ENCODE results near the gene ACSS1. TPM values are rescaled to one million over a fixed set of nuclear protein-coding genes. Genes with fewer than 3 reads are reported as not detected.

The ACSS1 gene
- total RNA-seq, 5 donors from 2014 or later (not counting 1 experiment from before 2014, with no cell fraction given): 39.1 to 59.6 (median 57.7) TPM

GRCh38 chr20:25090492-25091429 is 32.8 kb upstream of the ACSS1 start:
- Histone ChIP-seq H3K36me3 (ENCODE audit: control insufficient read depth in 2 of 2, extremely low read depth in 1 of 2, insufficient read depth in 1 of 2, low read length in 1 of 2) (no peaks in the 10 kb centered on the region), H3K27me3 (replicated peaks in 1 of 2; ENCODE audit: control insufficient read depth in 2 of 2, extremely low read depth in 1 of 2, insufficient read depth in 2 of 2, low read length in 1 of 2) (peaks cover 0 to 5% of the 10 kb centered on the region in 2 experiments), H3K4me3 (ENCODE audit: control insufficient read depth in 1 of 2, extremely low read depth in 1 of 2, low read length in 1 of 2) (no peak overlapping the region), H3K9me3 (no peaks in the 10 kb centered on the region), H3K27ac (ENCODE audit: low read length) (peak overlapping the region; percentile 43), H3K4me1 (ENCODE audit: control insufficient read depth in 1 of 2, extremely low read depth in 1 of 2, insufficient read depth in 2 of 2, low read length in 2 of 2) (peaks cover 17 to 29% of the 10 kb centered on the region in 2 experiments)
- H3K36me3 Mint-ChIP-seq: no peaks in the 10 kb centered on the region
- DNase-seq (peak; percentile 65 to 89 (median 81)), ATAC-seq (replicated peaks in 1 of 4) (peak; percentile 99)
- 11% methylated on average over 10 of the region's 14 CpGs for WGBS (ENCODE audit: insufficient coverage)
- H3K4me3 Mint-ChIP-seq: peak overlapping the region in 1 of 3 donors; percentile 65
- ChIA-PET POLR2A (interaction anchor here (0.6 to 1.0 kb wide), 2 partner anchors 34 to 105 kb away, joined by 3 to 4 read pairs; partner anchors contain the start of gene ENTPD6 (in 1 of the 2)), CTCF (interaction anchor here (0.6 to 1.4 kb wide), 5 partner anchors 31 to 104 kb away, joined by 3 to 4 read pairs (median 3); no protein-coding TSS in a partner anchor)
- peak overlapping the region; percentile 74 to 79 for H3K27ac Mint-ChIP-seq
- H3K4me1 Mint-ChIP-seq: peaks cover 27 to 39% (median 34%) of the 10 kb centered on the region in 3 donors
- peaks cover 7 to 12% of the 10 kb centered on the region in 2 donors for H3K27me3 Mint-ChIP-seq
- no peaks in the 10 kb centered on the region for H3K9me3 Mint-ChIP-seq

GRCh38 chr20:25089662-25090061 is 31.7 kb upstream of the ACSS1 start:
- no peaks in the 10 kb centered on the region for H3K9me3 Mint-ChIP-seq
- H3K4me1 Mint-ChIP-seq: peaks cover 32 to 41% (median 39%) of the 10 kb centered on the region in 3 donors
- POLR2A ChIA-PET: interaction anchor here in 1 of 2 donors (1.0 kb wide), 1 partner anchor 33 kb away, joined by 4 read pairs; no protein-coding TSS in a partner anchor
- H3K27ac ChIP-seq (ENCODE audit: low read length): peak overlapping the region; percentile 43
- no peak overlapping the region for H3K4me3 ChIP-seq (ENCODE audit: control insufficient read depth in 1 of 2, extremely low read depth in 1 of 2, low read length in 1 of 2)
- peaks cover 0 to 16% of the 10 kb centered on the region in 2 experiments for H3K27me3 ChIP-seq (replicated peaks in 1 of 2; ENCODE audit: control insufficient read depth in 2 of 2, extremely low read depth in 1 of 2, insufficient read depth in 2 of 2, low read length in 1 of 2)
- ATAC-seq (replicated peaks in 1 of 4) (no peak), DNase-seq (no peak)
- peaks cover 17 to 33% of the 10 kb centered on the region in 2 experiments for H3K4me1 ChIP-seq (ENCODE audit: control insufficient read depth in 1 of 2, extremely low read depth in 1 of 2, insufficient read depth in 2 of 2, low read length in 2 of 2)
- 95% methylated on average over 9 of the region's 12 CpGs for WGBS (ENCODE audit: insufficient coverage)
- peaks cover 11 to 21% of the 10 kb centered on the region in 2 donors for H3K27me3 Mint-ChIP-seq
- peak overlapping the region in 1 of 2 donors; percentile 79 for H3K27ac Mint-ChIP-seq
- H3K9me3 ChIP-seq: no peaks in the 10 kb centered on the region
- H3K36me3 ChIP-seq (ENCODE audit: control insufficient read depth in 2 of 2, extremely low read depth in 1 of 2, insufficient read depth in 1 of 2, low read length in 1 of 2): no peaks in the 10 kb centered on the region
- no peak overlapping the region for H3K4me3 Mint-ChIP-seq
- no peaks in the 10 kb centered on the region for H3K36me3 Mint-ChIP-seq
- CTCF ChIA-PET: interaction anchor here in 1 of 2 donors (0.6 kb wide), 1 partner anchor 56 kb away, joined by 3 read pairs; no protein-coding TSS in a partner anchor

- H3K27me3 Mint-ChIP-seq: peaks cover 14 to 26% of the 10 kb centered on the region in 2 donors
- H3K4me3 Mint-ChIP-seq: no peak overlapping the region
- no peak overlapping the region for H3K4me3 ChIP-seq (ENCODE audit: control insufficient read depth in 1 of 2, extremely low read depth in 1 of 2, low read length in 1 of 2)
- DNase-seq (no peak), ATAC-seq (replicated peaks in 1 of 4) (no peak)
- H3K4me1 Mint-ChIP-seq: peaks cover 38 to 46% (median 45%) of the 10 kb centered on the region in 3 donors
- CTCF ChIA-PET: no interaction called here
- POLR2A ChIA-PET: no interaction called here
- no peaks in the 10 kb centered on the region for H3K36me3 Mint-ChIP-seq
- no peak overlapping the region for H3K27ac ChIP-seq (ENCODE audit: low read length)
- no peaks in the 10 kb centered on the region for H3K36me3 ChIP-seq (ENCODE audit: control insufficient read depth in 2 of 2, extremely low read depth in 1 of 2, insufficient read depth in 1 of 2, low read length in 1 of 2)
- H3K9me3 ChIP-seq: no peaks in the 10 kb centered on the region
- H3K9me3 Mint-ChIP-seq: no peaks in the 10 kb centered on the region
- peaks cover 19 to 38% of the 10 kb centered on the region in 2 experiments for H3K4me1 ChIP-seq (ENCODE audit: control insufficient read depth in 1 of 2, extremely low read depth in 1 of 2, insufficient read depth in 2 of 2, low read length in 2 of 2)
- H3K27ac Mint-ChIP-seq: peak overlapping the region in 1 of 2 donors; percentile 75
- peaks cover 0 to 21% of the 10 kb centered on the region in 2 experiments for H3K27me3 ChIP-seq (replicated peaks in 1 of 2; ENCODE audit: control insufficient read depth in 2 of 2, extremely low read depth in 1 of 2, insufficient read depth in 2 of 2, low read length in 1 of 2)
Measured at GRCh38 chr20:25089096-25089495, 31.2 kb upstream of the ACSS1 start.

- H3K4me1 ChIP-seq (ENCODE audit: control insufficient read depth in 1 of 2, extremely low read depth in 1 of 2, insufficient read depth in 2 of 2, low read length in 2 of 2): peaks cover 21 to 47% of the 10 kb centered on the region in 2 experiments
- 96% methylated on average over 3 of the region's 6 CpGs for WGBS (ENCODE audit: insufficient coverage)
- no peaks in the 10 kb centered on the region for H3K36me3 ChIP-seq (ENCODE audit: control insufficient read depth in 2 of 2, extremely low read depth in 1 of 2, insufficient read depth in 1 of 2, low read length in 1 of 2)
- CTCF ChIA-PET: no interaction called here
- Mint-ChIP-seq H3K27ac (no peak overlapping the region), H3K4me3 (no peak overlapping the region), H3K27me3 (peaks cover 22 to 35% of the 10 kb centered on the region in 2 donors), H3K4me1 (peaks cover 46 to 54% (median 53%) of the 10 kb centered on the region in 3 donors), H3K9me3 (no peaks in the 10 kb centered on the region), H3K36me3 (no peaks in the 10 kb centered on the region)
- no peak for ATAC-seq (replicated peaks in 1 of 4)
- POLR2A ChIA-PET: no interaction called here
- DNase-seq: no peak
- H3K27ac ChIP-seq (ENCODE audit: low read length): no peak overlapping the region
- no peak overlapping the region for H3K4me3 ChIP-seq (ENCODE audit: control insufficient read depth in 1 of 2, extremely low read depth in 1 of 2, low read length in 1 of 2)
- H3K27me3 ChIP-seq (replicated peaks in 1 of 2; ENCODE audit: control insufficient read depth in 2 of 2, extremely low read depth in 1 of 2, insufficient read depth in 2 of 2, low read length in 1 of 2): peaks cover 0 to 30% of the 10 kb centered on the region in 2 experiments
- H3K9me3 ChIP-seq: no peaks in the 10 kb centered on the region
Measured at GRCh38 chr20:25088267-25088666, 30.3 kb upstream of the ACSS1 start.

- Mint-ChIP-seq H3K4me3 (no peak overlapping the region), H3K27me3 (peaks cover 28 to 42% of the 10 kb centered on the region in 2 donors), H3K27ac (no peak overlapping the region), H3K4me1 (peaks cover 53 to 56% (median 55%) of the 10 kb centered on the region in 3 donors), H3K36me3 (no peaks in the 10 kb centered on the region), H3K9me3 (no peaks in the 10 kb centered on the region)
- ChIA-PET CTCF (no interaction called here), POLR2A (interaction anchor here in 1 of 2 donors (0.5 kb wide), 1 partner anchor 249 kb away, joined by 3 read pairs; no protein-coding TSS in a partner anchor)
- WGBS (ENCODE audit: insufficient coverage): 86% methylated on average over 1 of the region's 4 CpGs
- no peak for ATAC-seq (replicated peaks in 1 of 4)
- Histone ChIP-seq H3K4me3 (ENCODE audit: control insufficient read depth in 1 of 2, extremely low read depth in 1 of 2, low read length in 1 of 2) (no peak overlapping the region), H3K36me3 (ENCODE audit: control insufficient read depth in 2 of 2, extremely low read depth in 1 of 2, insufficient read depth in 1 of 2, low read length in 1 of 2) (no peaks in the 10 kb centered on the region), H3K27me3 (replicated peaks in 1 of 2; ENCODE audit: control insufficient read depth in 2 of 2, extremely low read depth in 1 of 2, insufficient read depth in 2 of 2, low read length in 1 of 2) (peaks cover 0 to 39% of the 10 kb centered on the region in 2 experiments), H3K4me1 (ENCODE audit: control insufficient read depth in 1 of 2, extremely low read depth in 1 of 2, insufficient read depth in 2 of 2, low read length in 2 of 2) (peaks cover 21 to 50% of the 10 kb centered on the region in 2 experiments), H3K9me3 (no peaks in the 10 kb centered on the region), H3K27ac (ENCODE audit: low read length) (no peak overlapping the region)
- DNase-seq: no peak
Measured at GRCh38 chr20:25087186-25087929, 29.4 kb upstream of the ACSS1 start.
